HepG2 (cell line): ENCODE results near the gene OBSL1. TPM values are rescaled to one million over a fixed set of nuclear protein-coding genes. Genes with fewer than 3 reads are reported as not detected.

Experiments used
- BRF2 ChIP-seq: sonication (generic); formaldehyde crosslinking; IDR thresholded peaks from 2 replicates; pipeline ENCODE4 v1.8.1; 2022; ENCODE audit warnings: mild to moderate bottlenecking, missing genetic modification reagents
- HDAC1 ChIP-seq: sonication (generic); formaldehyde crosslinking; IDR thresholded peaks from 2 replicates; pipeline ENCODE4 v1.5.1; 2020; ENCODE audit warnings: mild to moderate bottlenecking, missing genetic modification reagents
- MTA1 ChIP-seq: sonication (generic); formaldehyde crosslinking; IDR thresholded peaks from 2 replicates; pipeline ENCODE4 v1.4.0; 2020; ENCODE audit warnings: missing genetic modification reagents, mild to moderate bottlenecking, borderline replicate concordance
- TBL1XR1 ChIP-seq: fragments of 150-350 bp; IDR thresholded peaks from 2 replicates; pipeline ENCODE4 v1.6.1; 2014; ENCODE audit warnings: borderline replicate concordance, low read length; ENCODE audit not compliant: partially characterized antibody
- ZBTB21 ChIP-seq: sonication (generic); formaldehyde crosslinking; IDR thresholded peaks from 2 replicates; pipeline ENCODE4 v1.4.0; 2020; ENCODE audit warnings: missing genetic modification reagents
- ZBTB40 ChIP-seq, 2 experiments: fragments of 450-650 bp in 1 of 2; sonication (generic) in 1 of 2; formaldehyde crosslinking in 1 of 2; IDR thresholded peaks; 2 replicates each; pipeline versions ENCODE4 v1.6.1 to v1.8.0; 2016 to 2022; ENCODE audit warnings: antibody characterized with exemption in 1 of 2, mild to moderate bottlenecking in 1 of 2, missing genetic modification reagents in 1 of 2
- ZNF101 ChIP-seq: sonication (generic); formaldehyde crosslinking; IDR thresholded peaks from 2 replicates; pipeline ENCODE4 v1.4.0; 2020; ENCODE audit warnings: mild to moderate bottlenecking, low read depth, missing genetic modification reagents, borderline replicate concordance
- ZNF256 ChIP-seq: sonication (generic); formaldehyde crosslinking; conservative IDR thresholded peaks from 2 replicates; pipeline ENCODE4 v1.4.0; 2020; ENCODE audit warnings: missing genetic modification reagents
- ZNF687 ChIP-seq: sonication (generic); formaldehyde crosslinking; IDR thresholded peaks from 2 replicates; pipeline ENCODE4 v1.5.1; 2020; ENCODE audit warnings: mild to moderate bottlenecking, missing genetic modification reagents, moderate library complexity
- polyA plus RNA-seq, 8 experiments: library from polyadenylated mRNA; depleted of rRNA in 3 of 8; stranded (reverse) in 7 of 8; unstranded in 1 of 8; fragments of >200 nt; fragmentation: Illumina TruSeq in 4 of 8; extraction: Trizol in 4 of 8; gene quantifications; 2 replicates each; pipeline versions ENCODE4 v1.2.1 to v1.2.3, GENCODE V29; 2011 to 2016; ENCODE audit warnings: low read depth in 4 of 8, missing spikeins in 1 of 8, mixed read lengths in 1 of 8; ENCODE audit not compliant: insufficient read depth in 1 of 8
- total RNA-seq, 5 experiments: library from RNA; depleted of rRNA; stranded (reverse); fragments of >200 nt; fragmentation: Illumina TruSeq; extraction: Trizol; gene quantifications; 2 replicates each; pipeline ENCODE4 v1.2.3, GENCODE V29; 2016; ENCODE audit warnings: low read depth in 1 of 5
- TF ChIP-seq, protein P1 (sequence below): sonication (generic); formaldehyde crosslinking; IDR thresholded peaks from 2 replicates; pipeline ENCODE4 v1.5.1; 2020; ENCODE audit warnings: missing genetic modification reagents, mild to moderate bottlenecking, borderline replicate concordance

The OBSL1 gene
- total and polyA plus RNA-seq, 2 of the 13 experiments (the other 11 are each of a cell fraction or from before 2014, with no cell fraction given) = 86.7 to 218 TPM

- TF ChIP-seq, protein P1, sequence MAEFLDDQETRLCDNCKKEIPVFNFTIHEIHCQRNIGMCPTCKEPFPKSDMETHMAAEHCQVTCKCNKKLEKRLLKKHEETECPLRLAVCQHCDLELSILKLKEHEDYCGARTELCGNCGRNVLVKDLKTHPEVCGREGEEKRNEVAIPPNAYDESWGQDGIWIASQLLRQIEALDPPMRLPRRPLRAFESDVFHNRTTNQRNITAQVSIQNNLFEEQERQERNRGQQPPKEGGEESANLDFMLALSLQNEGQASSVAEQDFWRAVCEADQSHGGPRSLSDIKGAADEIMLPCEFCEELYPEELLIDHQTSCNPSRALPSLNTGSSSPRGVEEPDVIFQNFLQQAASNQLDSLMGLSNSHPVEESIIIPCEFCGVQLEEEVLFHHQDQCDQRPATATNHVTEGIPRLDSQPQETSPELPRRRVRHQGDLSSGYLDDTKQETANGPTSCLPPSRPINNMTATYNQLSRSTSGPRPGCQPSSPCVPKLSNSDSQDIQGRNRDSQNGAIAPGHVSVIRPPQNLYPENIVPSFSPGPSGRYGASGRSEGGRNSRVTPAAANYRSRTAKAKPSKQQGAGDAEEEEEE (CRISPR knock-in tag) = peak; percentile 73; the same call in 1 of the 2 replicates
- TF ChIP-seq ZBTB21 (no peak), ZNF101 (CRISPR knock-in tag) (no peak), ZNF256 (0 out of 2 replicates have a peak, but pooled peaks have one; percentile 16), BRF2 (CRISPR knock-in tag) (no peak), HDAC1 (no peak), MTA1 (CRISPR knock-in tag) (0 out of 2 replicates have a peak, but pooled peaks have one; percentile 32), ZBTB40 (IDR thresholded peaks at IDR 0.05) (no peak), ZBTB40 (CRISPR knock-in tag; IDR thresholded peaks at IDR 0.05) (0 out of 2 replicates have a peak, but pooled peaks have one; percentile 11), TBL1XR1 (no peak), ZNF687 (peak; percentile 62)
Measured at GRCh38 chr2:219530048-219530963, 41.0 kb downstream of the OBSL1 start (continued).
